HK-2 (cell line): ENCODE measurements around the gene SNCG.
"Not testable (repeated sequence)": the region's sequence is repeated elsewhere in the genome, so short reads cannot be mapped to it uniquely, and the experiment has no call there.

Experiments
- DNase-seq: peaks from one replicate; pipeline ENCODE4 v3.0.0-alpha.2; 2018; ENCODE audit not compliant: unreplicated experiment

The SNCG gene

DNA sequence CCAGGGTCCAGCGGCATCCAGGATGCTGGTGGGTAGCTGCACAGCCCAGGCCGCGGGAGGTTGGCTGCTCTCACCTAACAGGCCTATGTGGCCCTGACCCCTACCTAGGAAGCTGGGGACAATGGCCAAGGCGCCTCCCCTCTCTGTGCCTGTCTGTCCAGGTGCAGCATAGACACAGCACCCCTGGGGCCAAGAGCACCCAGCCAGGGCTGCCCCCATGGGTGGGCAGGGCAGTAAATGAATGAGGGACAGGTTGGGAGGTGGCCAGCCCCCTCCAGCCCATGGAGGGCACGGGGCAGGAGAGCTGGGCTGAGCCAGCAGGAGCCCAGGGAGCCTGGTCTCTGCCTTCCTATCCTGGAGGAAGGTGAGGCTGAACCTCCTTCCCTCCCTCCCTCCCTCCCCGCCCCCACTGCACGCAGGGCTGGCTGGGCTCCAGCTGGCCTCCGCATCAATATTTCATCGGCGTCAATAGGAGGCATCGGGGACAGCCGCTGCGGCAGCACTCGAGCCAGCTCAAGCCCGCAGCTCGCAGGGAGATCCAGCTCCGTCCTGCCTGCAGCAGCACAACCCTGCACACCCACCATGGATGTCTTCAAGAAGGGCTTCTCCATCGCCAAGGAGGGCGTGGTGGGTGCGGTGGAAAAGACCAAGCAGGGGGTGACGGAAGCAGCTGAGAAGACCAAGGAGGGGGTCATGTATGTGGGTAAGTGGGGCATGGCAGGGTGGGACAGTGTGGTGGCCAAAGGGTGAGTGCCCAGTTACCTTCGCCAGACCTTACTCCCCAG lies at the start of gene SNCG:
SNCG (plus strand) TSS at position 484 of the 785 bp plus-strand sequence; CDS start at position 583, 99 bp downstream.
- DNase-seq: no peak

DNA sequence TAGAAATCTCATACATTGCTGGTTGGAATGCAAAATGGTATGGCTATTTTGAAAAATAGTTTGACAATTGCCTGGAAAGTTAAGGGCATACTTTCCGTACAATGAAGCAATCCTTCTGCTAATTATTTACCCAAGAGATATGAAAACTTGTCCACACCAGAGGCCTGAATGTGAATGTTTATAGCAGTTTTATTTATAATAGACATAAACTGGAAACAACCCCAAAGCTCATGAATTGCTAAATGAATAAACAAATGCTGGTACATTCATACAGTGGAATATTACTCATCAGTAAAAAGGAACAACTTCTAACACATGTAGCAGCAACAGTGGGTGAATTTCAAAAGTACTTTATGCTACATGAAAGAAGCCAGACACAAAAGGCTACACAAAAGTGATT lies 43.7 kb upstream of the SNCG start:
- DNase-seq: no peak

GRCh38 chr10:86918022-86918471 lies 40.4 kb upstream of the SNCG start:
- DNase-seq: no peak

DNA sequence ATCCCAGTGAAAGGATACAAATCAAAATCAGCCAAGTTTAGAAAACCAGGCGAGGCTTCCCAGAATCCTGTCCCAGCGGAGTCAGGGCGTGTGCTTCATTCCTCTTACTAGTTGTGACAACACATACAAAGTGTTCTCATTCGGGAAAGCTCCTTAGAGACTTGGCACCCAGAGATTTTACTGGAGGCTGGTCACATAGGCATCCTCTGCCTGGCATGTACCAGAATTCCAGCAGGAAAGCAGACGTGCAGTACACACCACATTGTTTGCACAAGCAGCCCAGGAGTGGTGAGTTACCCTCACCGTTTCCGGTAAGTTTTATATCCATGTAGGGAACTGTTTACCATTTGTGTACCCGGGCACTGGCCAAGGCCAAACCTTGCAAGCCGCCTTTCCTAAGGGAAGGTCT lies 35.8 kb upstream of the SNCG start:
- no peak for DNase-seq

DNA sequence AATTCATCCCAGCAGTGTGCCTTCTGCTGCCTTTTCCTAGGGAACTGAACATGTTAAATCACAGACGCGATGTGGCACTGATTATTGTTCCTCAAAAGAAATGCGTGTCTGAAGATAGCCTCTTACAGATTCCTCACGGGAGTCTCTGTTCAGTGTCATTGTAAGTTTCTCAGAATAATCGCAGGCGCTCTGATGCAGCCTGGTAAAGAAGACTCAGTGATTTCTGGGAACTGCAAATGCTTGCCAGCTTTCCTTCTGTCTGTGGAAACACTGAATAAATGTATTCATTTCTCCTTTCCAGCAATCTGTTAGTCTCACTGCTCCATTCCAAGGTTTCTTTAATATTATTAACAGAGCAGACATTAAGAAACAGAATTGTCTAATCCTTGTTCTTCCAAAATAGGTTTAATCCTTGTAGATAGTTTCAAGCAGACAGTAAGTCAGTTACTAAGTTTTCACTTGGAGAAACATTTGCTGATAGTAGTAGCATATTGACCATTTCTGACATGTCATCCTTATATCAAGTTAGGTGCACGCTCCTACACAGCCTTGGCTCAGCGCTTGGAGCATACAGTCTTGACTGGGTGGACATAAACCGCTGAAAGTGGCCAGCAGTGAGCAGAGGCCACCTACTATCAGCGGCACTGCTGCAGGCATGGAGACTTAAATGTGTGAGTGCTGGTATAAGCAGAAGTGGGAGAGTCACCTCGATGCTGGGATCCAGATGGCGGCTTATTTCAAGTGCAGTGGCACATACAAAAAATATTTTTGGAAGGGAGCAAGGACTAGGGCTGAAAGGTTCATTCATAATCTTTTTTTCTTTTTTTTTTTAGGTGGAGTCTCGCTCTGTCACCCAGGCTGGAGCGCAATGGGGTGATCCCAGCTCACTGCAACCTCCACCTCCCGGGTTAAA lies 28.7 kb upstream of the SNCG start:
- DNase-seq: no peak

GRCh38 chr10:86931872-86932271 lies 26.5 kb upstream of the SNCG start:
- DNase-seq: no peak

- DNase-seq: no peak
Measured at GRCh38 chr10:86932674-86933073, 25.7 kb upstream of the SNCG start.

DNA sequence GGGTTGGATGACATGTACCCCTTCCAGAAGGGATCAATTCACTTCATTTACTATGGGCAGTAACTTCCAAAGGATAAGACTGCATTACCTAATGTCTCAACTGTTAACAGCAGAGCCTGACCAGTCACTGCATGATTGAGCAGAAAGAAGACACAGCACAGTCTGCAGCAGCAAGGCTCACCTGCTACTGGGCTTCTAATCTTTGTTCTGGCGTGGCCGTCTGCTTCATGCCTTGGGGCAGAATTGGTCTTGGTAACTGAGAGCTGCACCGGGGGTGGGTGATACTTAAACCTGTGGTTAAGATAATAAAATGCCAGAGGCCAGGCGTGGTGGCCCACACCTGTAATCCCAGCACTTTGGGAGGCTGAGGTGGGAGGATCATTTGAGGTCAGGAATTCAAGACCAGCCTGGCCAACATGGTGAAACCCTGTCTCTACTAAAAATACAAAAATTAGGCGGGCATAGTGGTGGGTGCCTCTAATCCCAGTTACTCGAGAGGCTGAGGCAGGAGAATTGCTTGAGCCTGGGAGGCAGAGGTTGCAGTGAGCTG lies 24.2 kb upstream of the SNCG start:
- DNase-seq: not testable (repeated sequence)

DNA sequence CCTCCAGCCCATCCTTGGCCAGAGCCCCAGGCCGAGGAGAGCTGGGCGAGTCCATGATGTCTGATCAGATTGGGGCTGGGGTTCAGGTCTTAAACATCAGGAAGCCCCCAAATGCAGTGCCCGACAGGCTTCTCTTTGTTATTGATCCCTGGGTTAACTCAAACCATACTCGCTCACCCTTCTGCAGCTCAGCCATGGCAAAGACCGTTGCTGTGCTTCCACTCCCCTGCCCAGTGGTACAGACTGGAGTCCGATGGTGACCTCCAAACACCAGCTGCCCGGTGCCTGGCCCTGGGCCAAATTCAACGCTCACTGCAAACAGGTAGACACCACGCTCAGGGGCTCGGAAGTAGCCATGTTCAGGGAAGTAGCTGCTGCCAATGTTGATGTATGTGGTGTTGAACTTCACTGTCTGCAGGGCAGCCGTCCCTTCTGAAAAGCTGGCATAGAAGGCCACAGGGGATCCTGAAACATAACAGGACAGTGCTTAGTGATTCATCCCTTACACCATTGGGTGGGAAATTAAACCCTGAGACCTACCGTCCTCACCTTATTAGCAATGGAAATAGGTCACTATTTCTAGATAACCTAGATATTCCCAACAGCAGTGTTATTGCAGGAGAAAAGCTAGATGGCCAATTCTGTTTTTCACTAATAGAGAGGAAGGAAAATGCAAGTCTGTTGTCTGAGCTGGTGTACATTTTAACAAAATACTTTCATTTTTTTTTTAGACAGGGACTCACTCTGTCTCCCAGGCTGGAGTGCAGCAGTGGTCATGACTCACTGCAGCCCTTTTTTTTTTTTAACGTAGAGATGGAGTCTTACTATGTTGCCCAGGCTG lies 21.5 kb upstream of the SNCG start:
- DNase-seq: no peak

DNA sequence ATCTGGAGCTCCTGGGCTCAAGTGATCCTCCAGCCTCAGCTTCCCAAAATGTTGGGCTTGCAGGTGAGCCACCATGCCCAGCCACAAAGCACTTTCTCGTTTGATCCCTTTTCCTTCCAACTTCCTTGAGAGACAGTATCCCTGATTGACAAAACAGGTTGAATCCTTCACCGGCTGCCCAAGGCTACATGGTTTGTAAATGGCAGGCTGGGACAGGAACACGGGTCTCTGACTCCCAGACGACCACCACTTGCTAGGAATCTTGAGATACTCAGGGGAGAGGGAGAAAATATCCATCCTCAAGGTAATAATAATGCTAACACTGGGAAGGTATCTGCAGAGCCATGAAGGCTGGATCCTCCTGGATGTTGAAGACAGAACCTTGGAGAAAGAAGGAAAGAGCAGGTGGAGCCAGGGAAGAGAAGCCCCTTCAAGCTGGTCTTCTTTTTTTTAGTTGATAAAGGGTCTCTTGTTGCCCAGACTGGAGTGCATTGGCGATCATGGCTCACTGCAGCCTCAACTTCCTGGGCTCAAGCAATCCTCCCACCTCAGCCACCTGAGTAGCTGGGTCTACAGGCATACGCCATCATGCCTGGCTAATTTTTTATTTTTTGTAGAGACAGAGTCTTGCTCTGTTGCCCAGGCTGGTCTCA lies 20.8 kb upstream of the SNCG start:
- no peak for DNase-seq

DNA sequence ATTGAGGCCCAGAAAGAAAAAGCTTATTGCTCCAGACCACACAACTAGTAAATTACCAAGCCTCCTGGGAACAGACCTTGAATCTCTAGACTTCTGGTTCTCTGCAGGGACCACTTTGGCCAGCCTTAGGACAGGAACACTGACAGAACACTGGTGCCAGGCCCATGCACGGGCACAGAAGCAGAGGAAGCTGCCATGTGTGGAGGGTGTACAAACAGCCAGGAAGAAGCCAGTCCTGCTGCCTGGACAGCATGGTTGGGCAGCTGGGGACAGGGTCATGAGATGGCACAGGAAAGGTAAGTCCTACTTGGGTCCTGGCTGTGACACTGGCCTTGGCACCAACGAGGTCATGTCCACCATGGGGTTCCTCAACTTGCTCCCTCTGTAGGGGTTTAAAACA lies 20.1 kb upstream of the SNCG start:
- DNase-seq: no peak

DNA sequence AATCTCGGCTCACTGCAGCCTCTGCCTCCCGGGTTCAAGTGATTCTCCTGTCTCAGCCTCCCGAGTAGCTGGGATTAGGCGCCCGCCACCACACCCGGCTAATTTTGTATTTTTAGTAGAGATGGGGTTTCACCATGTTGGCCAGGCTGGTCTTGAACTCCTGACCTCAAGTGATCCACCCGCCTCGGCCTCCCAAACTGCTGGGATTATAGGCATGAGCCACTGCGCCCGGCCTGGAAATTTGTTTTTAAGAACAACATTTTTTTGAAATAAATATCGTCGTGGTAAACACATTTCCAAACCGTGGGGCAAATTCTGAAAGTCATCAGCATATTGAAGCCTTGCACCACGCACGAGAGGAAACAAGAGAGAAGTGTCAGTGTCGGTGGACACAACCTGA lies 18.3 kb upstream of the SNCG start:
- DNase-seq: not testable (repeated sequence)

DNA sequence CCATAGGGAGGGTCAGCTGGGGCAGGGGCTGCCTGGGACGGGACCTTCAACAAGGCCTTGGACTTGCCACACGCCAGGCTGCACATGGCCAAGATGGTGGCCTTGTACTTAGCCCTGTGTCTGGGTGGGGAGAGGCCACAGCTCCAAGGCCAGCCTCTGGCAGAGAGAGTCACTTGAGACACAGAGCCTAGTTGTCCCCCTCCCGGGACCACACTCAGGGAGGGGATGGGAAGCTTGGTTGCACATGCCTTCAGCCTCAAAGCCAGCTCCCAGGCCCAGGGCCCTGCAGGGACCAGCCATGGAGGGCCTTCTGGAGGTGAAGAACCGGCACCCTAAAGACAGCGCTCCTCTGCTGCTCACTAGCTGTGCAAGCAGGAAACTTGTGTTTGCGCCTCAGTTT lies 17.7 kb upstream of the SNCG start:
- DNase-seq: no peak

- DNase-seq: no peak
Measured at GRCh38 chr10:86941426-86941825, 17.0 kb upstream of the SNCG start.

GRCh38 chr10:86941991-86942421 lies 16.4 kb upstream of the SNCG start:
- no peak for DNase-seq

- no peak for DNase-seq
Measured at GRCh38 chr10:86942441-86943315, 15.7 kb upstream of the SNCG start.

DNA sequence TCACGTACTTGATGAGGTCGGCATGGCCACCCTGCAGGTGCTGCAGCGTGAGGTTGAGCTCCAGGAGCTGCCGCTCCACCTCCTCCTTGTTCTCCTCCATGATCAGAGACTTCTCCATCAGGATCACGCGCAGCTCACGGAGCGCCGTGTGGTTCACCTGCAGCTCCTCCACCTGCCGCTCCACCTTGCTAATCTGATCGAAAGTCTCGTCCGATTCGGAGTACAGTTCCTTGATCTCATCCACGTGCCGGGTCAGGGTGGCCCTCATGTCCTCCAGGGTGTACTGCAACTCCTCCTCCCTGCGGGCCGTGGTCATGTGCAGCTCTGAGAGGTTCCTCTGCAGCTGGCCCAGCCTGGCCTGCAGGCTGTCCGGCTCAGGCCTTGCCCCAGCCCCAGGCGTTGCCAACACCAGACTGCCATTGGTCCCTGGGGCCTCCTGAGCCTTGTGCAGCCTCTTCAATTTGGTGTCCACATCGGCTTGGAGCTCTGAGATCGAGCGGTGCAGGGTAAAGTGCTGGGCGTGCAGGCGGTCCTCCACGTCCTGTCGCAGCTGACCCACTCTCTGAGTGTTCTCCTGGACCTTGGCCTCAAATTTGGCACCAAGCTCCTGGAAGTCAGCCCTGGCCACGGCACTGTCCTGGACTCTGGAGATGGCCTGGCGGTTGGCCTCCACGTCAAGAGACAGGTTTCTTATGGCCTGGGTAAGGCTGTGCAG lies 14.9 kb upstream of the SNCG start:
- no peak for DNase-seq

GRCh38 chr10:86944031-86944419 lies 14.4 kb upstream of the SNCG start:
- no peak for DNase-seq

DNA sequence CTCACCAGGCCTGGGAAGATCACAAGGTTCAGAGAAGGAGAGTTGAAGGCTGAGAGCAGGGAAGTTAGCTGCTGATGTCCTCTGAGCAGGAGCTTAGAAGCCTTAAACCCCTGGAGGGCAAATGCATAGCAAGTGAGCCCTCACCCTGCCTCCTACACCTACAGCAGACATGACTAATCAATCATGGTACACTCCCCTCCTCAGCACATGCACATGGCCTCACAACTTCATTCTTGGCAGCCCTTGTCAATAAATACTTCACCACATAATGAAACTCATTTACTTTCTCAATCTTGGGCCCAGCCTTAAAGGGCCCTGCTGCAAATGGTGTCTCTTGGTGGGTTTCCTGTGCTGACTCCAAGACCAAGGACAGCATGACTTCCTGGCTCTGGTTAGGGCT lies 13.9 kb upstream of the SNCG start:
- DNase-seq: no peak
